Activated CD4-positive, alpha-beta T cell treated with anti-CD3 and anti-CD28 coated beads, Interleukin-2, Interleukin-6, amounts not matched to agents 100 ng/mL and 50 ng/mL, durations not matched to agents 16 hours and 8 hours (primary cell): Measurements from ENCODE around the gene CYB5R4.
"Not testable (repeated sequence)": the region's sequence is repeated elsewhere in the genome, so short reads cannot be mapped to it uniquely, and the experiment has no call there.

Source experiments
- DNase-seq: peaks from one replicate; pipeline ENCODE4 v3.0.0-alpha.2; 2020

Gene CYB5R4

GRCh38 chr6:83867527-83868161 lies 8.2 kb downstream of the CYB5R4 start:
- peak; percentile 5 for DNase-seq

- DNase-seq = no peak
These were observed 9.2 kb downstream of the CYB5R4 start for GRCh38 chr6:83868639-83869038.

GRCh38 chr6:83870649-83871048 lies 11.2 kb downstream of the CYB5R4 start:
- no peak for DNase-seq

DNA sequence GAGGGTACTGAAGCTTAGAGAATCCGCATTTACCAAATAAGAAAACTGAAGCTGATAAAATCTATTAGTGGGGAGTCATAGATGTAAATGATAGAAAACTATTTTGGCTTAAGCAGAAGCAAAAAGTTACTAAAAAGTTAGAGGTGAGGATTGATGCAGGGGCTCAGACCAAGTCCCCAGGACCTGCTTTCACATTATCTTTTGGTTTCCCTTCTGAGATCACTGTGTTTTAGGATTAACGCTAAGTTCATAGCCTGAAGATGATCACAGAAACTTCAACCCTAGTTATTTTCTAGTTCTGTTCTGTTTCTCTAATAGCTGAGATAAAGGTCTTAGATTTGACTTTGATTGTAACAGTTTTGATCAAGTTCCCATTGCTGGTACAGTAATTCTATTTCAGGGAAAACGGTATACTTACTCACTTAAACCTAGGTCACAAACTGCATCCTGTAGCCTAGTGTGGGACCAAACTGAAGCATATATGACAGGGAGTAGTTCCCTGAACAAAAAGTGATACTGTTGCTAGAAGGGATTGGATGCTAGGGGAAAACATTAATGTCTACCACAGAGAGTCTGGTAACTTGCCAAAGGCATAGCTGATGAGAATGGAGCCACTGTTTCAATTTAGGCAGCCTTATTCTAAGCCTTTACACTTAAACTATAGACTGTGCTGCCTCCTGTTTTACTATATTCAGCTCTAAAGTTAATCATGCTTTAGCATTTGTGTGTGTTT lies 13.1 kb downstream of the CYB5R4 start:
- no peak for DNase-seq

DNA sequence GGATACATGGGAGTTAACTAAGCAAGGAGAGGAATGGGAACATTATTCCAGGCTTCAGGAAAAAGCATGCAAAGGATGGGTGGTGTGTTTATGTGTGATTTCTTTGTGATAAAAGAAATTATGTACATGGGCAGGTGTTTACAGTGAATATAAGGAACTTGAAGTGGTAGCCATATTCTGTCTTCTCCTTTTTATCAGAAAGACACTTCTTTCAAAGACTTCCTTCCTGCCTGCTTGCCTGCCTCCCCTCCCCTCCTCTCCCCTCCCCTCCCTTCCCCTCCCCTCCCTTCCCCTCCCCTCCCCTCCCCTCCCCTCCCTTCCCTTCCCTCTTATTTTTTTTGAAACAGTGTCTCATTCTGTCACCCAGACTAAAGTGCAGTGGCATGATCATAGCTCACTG lies 14.4 kb downstream of the CYB5R4 start:
- DNase-seq = no peak

DNA sequence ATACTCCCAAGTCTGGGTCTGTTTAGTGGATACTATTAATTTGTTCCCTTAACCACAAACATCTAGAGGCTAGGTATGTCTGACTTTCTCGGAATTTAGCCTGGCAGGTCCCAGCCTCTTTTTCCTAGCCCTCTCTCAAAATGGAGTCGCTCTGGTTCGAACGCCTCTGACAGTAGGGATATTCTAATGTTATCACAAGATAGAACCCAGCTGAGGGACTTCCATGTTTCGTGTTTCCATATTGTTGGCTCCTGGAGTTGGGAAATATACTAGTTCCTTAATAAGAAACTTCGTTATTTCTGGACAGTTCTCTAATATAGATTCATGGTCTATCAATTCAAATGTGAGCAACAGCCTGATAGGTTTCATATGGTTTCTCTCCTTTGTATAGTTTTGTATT lies 16.4 kb downstream of the CYB5R4 start:
- no peak for DNase-seq

- DNase-seq = no peak
These were observed 19.6 kb downstream of the CYB5R4 start for GRCh38 chr6:83878902-83879644.

DNA sequence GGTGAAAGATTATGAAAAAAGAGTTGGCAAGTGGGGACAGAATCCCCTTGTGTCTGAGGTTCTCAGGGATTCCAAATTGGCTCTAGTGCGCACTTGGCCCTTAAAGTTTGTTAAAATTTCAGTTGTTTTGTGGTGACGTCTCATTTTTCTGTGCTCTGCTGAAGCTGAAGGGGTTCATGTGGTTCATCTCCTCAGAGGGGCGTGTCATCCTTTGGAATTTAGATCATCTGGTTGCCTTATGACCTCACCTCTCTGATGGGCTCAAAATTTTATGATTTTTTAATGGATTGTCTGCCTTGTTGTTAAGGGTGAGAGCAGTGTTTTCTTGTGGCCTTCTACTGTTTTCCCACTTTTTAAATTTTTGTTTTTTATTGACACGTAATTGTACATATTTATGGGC lies 20.3 kb downstream of the CYB5R4 start:
- DNase-seq = no peak

GRCh38 chr6:83883240-83883639 lies 23.8 kb downstream of the CYB5R4 start:
- DNase-seq = no peak

- DNase-seq = peak; percentile 52
These were observed 25.0 kb downstream of the CYB5R4 start for GRCh38 chr6:83884523-83884922.

DNA sequence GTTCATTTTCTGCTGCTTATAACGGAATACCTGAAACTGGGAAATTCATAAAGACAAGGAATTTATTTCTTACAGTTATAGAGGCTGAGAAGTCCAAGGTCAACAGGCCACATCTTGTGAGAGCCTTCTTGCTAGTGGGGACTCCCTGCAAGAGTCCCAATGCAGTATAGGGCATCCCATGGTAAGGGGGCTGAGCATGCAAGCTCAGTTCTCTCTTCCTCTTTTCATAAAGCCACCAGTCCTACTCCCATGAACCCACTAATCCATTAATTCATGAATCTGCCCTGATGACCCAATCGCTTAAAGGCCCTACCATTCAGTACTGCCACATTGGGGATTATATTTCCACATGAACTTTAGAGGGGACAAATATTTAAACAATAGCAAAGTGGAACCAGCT lies 26.5 kb downstream of the CYB5R4 start:
- DNase-seq = no peak

GRCh38 chr6:83889621-83890020 lies 30.1 kb downstream of the CYB5R4 start:
- DNase-seq = no peak

DNA sequence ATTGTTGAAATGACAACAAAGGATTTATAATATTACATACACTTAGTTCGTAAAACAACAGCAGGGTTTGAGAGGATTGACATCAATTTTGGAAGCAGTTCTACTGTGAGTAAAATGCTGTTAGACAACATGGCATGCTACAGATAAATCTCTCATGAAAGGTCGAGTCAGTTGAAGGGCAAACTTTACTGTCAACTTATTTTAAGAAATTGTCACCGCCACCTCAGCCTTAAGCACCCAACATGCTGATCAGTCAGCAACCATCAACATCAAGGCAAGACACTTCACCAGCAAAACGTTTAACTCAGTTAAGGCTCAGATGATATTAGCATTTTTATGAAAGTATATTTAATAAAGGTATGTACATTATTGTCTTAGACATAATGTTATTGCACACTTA lies 31.0 kb downstream of the CYB5R4 start:
- no peak for DNase-seq

DNA sequence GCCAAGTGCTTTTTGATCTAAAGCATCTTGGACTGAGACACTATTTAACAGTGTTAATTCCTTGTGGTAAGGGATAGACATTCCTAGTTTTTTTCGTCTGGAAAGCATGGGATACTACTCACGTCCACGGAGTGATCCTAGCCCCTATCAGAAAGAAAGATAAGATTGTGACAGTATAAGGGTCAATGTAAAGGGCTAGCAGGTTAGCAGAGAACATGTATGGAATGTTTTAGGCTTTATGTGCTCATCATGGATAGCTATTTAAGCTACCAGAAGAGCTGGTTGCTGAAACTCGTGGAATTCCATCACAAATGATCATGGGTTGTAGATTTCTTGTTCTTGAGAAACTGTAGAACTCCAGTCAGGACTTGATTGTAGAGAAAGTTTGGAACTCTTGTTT lies 32.1 kb downstream of the CYB5R4 start:
- DNase-seq = no peak

GRCh38 chr6:83893024-83893423 lies 33.5 kb downstream of the CYB5R4 start:
- no peak for DNase-seq

- not testable (repeated sequence) for DNase-seq
These were observed 37.6 kb downstream of the CYB5R4 start for GRCh38 chr6:83897094-83897493.

DNA sequence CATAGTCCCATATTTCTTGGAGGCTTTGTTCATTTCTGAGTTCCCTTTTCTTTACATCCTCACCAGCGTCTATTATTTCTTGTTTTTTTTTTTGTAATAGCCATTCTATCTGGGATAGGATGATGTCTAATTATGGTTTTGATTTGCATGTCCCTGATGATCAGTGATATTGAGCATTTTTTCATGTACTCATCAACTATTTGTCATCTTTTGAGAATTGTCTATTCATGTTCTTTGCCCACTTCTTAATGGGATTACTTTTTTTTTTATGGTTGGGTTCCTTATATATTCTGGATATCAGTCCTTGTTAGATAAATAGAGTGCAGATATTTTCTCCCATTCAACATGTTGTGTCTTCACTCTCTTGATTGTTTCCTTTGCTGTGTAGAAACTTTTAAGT lies 42.1 kb downstream of the CYB5R4 start:
- DNase-seq = no peak

DNA sequence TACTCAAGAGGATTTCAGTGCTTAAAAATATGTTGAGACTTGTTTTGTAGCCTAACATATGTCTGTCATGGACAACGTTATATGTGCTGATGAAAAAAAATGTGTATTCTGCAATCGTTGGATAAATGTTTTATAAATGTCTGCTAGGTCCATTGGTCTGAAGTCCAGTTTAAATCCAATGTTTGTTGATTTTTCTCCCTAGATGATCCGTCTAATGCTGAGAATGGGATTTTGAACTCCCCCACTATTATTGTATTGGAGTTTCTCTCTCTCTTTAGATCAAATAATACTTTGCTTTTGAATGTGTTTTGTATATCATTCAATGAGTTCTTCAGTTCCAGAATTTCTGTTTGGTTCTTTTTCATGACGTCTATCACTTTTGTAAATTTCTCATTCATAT lies 44.9 kb downstream of the CYB5R4 start:
- no peak for DNase-seq

GRCh38 chr6:83905648-83906047 lies 46.2 kb downstream of the CYB5R4 start:
- DNase-seq = no peak

- DNase-seq = not testable (repeated sequence)
These were observed 48.3 kb downstream of the CYB5R4 start for GRCh38 chr6:83907623-83908390.

- no peak for DNase-seq
These were observed 49.3 kb downstream of the CYB5R4 start for GRCh38 chr6:83908813-83909212.

DNA sequence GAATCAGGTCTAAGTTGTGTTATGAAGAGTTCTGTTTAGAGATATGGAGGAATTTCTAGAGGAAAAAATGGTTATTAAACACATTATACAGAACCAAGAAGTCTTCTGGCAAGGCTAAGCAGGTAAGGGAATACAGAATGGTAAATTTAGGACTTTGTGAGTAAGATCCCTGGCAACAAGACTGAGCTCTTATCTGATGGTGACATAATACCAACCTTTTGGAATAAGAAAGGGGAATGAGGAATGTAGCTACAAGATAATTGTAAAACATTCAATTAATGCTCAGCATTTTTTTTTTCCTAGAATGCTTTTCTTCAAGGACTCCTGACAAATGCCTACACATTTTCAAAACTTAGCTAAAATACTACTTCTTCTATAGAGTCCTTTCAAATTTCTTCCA lies 51.8 kb downstream of the CYB5R4 start:
- DNase-seq = no peak

DNA sequence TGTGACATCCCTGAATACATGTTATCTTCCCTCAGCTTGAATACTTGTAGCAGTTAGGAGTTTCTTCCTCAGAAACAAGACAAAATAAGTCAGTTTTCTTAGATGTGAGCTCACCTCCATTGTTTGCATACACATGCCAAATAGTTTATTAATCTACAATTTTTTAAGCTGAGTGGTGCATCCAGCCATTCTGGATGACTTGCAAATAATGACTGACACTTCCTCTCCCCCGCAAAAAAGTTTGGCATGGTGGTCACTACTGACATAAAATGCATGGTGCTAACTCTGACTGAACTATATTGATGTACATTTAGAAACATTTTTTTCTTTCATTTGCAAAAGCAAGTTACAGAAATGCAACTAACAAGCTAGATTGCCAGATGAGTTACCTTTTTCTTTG lies 55.5 kb downstream of the CYB5R4 start:
- no peak for DNase-seq
